ENCODE data around the gene BIRC5.

Gene BIRC5

GRCh38 chr17:78255029-78255656, 41.1 kb downstream of the BIRC5 start:
- H3K4me3 ChIP-seq (ENCODE audit: low read depth, low read length): no peak overlapping the region

DNA sequence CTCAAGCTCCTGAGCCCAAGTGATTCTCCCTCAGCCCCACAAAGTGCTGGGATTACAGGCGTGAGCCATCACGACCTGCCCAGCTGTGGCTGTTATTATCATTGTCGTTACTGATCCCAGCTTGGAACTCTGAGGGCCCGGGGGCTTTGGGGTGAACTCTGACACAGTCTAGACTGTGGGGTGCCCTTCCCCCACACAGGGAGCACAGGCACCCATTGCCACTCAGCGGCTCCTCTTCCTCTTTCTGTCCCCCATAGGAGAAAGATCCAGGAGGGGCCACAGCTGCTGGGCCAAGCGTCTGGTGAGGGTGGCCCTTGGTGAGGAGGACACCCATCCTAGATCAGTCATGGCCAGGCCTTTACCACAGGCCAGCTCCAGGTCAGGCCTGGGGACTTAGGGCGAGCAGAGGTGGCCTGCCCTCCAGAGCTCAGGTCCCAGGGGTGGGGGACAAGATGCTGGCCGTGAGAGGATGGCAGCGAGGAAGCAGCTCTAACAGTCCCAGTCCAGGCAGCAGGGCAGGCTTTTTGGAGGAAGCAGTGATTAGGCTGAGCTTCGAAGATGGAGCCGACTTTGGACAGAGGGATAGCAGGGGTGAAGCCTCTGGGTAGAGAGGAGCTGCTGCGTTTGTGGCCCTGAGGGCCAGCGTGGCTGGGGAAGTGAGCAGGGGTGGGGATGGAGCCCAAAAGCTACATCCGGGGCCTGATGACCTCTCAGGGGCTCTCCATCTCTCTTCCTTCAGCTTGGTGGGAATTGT, 42.1 kb downstream of the BIRC5 start:
- no peak overlapping the region for H3K4me3 ChIP-seq (ENCODE audit: low read depth, low read length)

GRCh38 chr17:78256707-78257591, 42.9 kb downstream of the BIRC5 start:
- H3K4me3 ChIP-seq (ENCODE audit: low read depth, low read length): no peak overlapping the region

DNA sequence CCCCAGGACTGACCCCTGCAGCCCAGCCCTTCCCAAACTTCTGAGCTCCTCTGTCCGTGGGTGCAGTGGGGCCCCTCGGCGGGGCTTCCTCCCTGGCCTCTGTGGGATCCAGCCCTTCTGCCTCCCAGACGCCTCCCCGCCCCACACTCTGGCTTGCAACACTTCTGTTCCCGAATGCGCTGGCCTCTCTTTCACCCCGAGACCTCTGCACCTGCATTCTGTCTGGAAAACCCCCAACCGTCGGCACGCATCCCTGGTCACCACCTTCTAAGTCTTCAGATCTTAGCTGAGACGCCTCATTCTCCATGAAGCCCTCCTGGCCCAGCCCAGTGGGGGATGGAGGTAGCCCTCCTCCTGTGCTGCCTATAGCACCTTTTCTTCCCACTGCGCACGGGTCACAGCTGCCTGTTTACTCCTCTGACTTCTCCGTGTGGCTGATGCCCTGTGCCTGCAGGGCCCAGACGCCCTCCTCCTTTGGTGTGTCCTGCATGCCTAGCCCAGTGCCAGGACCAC, 43.8 kb downstream of the BIRC5 start:
- H3K4me3 ChIP-seq (ENCODE audit: low read depth, low read length): no peak overlapping the region

DNA sequence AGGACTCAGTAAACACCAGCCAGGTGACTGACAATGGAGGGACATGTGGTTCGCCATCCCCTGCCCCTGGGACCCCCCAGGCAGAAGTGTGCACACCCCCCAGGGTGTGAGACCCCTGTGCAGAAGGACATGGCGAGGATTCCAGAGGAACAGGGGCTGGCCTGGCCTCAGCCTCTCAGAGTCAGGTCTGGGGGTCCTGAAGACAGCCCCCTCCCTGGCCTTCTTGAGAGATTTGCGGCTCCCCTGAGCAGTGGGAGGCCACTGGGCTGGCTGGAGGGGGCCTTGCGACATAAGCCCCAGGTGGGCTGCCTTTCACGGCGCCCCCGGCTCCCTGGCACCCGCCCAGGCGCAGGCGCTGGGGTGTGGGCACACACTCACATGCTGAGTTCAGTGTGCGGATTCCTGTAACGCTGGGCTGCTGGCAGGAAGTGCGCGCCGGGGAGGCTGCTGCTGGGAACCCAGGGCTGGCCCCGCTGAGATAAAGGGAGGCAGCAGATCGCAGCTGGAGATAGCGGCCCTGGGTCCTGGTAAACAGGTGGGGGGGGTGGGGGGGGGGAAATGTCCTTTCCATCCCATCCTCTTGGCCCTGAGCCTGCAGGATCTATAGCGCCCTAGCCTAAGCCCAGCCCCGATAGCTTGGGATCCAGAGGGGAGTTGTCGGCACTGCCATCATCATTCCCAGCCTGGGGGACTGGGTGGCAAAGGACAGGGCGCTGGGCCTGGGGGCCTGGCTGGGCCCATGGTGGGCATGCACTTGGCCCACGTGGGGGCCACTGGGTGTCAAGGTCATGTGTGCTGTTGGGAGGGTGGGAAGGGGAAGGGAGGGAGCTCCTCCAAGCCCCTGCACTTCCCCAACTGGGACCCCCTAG, 44.5 kb downstream of the BIRC5 start:
- no peak overlapping the region for H3K4me3 ChIP-seq (ENCODE audit: low read depth, low read length)

- H3K4me3 ChIP-seq (ENCODE audit: low read depth, low read length): no peak overlapping the region
These were observed 45.1 kb downstream of the BIRC5 start for GRCh38 chr17:78259192-78259554.

- no peak overlapping the region for H3K4me3 ChIP-seq (ENCODE audit: low read depth, low read length)
These were observed 49.1 kb downstream of the BIRC5 start for GRCh38 chr17:78263063-78263735.

GRCh38 chr17:78263736-78264340, 49.8 kb downstream of the BIRC5 start:
- H3K4me3 ChIP-seq (ENCODE audit: low read depth, low read length): no peak overlapping the region

- H3K4me3 ChIP-seq (ENCODE audit: low read depth, low read length): no peak overlapping the region
These were observed 50.5 kb downstream of the BIRC5 start for GRCh38 chr17:78264590-78264989.

DNA sequence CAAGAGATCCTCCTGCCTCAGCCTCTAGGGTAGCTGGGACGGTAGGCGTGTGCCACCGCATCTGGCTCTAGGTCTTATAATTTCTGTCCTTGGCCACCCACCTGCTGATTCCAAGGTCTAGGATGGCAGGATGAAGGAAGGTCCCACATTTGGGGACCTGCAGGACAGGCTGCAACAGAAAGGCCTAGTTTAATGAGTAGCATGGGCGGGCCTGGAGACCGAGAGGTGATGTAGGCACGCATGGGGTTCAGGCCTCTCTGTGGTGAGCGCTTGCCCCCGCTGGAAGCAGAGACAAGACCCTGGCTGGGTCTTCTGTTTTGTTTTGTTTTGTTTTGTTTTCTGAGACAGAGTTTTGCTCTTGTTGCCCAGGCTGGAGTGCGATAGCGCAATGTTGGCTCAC, 51.1 kb downstream of the BIRC5 start:
- H3K4me3 ChIP-seq (ENCODE audit: low read depth, low read length): no peak overlapping the region

DNA sequence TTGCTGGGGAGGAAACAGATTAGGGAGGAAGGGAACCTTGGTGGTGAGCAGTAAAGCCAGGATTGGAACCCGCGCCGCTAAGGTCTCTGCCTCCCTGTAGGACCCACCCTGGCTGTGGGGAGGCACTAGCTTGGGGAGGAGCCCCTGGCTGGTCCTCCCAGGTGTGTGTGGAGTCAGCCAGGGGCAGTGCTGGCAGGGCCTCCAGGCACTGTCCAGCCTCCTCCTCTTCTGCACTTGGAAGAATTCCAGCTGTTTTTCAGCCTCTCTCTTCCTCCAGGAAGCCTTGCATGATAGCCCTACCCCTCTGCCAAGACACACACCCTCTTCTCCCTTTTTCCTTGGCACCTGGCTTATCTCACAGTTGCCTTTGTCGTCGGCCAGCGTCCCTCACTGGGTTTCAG, 52.2 kb downstream of the BIRC5 start:
- no peak overlapping the region for H3K4me3 ChIP-seq (ENCODE audit: low read depth, low read length)

- no peak overlapping the region for H3K4me3 ChIP-seq (ENCODE audit: low read depth, low read length)
These were observed 52.7 kb downstream of the BIRC5 start for GRCh38 chr17:78266771-78267170.

GRCh38 chr17:78267253-78268073, 53.4 kb downstream of the BIRC5 start:
- H3K4me3 ChIP-seq (ENCODE audit: low read depth, low read length): no peak overlapping the region

- H3K4me3 ChIP-seq (ENCODE audit: low read depth, low read length): no peak overlapping the region
These were observed 54.3 kb downstream of the BIRC5 start for GRCh38 chr17:78268191-78268874.

GRCh38 chr17:78268951-78269905, 55.2 kb downstream of the BIRC5 start:
- no peak overlapping the region for H3K4me3 ChIP-seq (ENCODE audit: low read depth, low read length)

- no peak overlapping the region for H3K4me3 ChIP-seq (ENCODE audit: low read depth, low read length)
These were observed 55.9 kb downstream of the BIRC5 start for GRCh38 chr17:78269955-78270381.
